NCI-H2196 treated with DMSO at 0.1 percent for 48 hours (cell line): Measurements from ENCODE around the gene ABCA13.
"Not testable (repeated sequence)": the region's sequence is repeated elsewhere in the genome, so short reads cannot be mapped to it uniquely, and the experiment has no call there.

ENCODE experiments used
- DNase-seq: peaks from one replicate; lab custom pipeline; 2025; ENCODE audit not compliant: unreplicated experiment; lab: John Stamatoyannopoulos, UW

ABCA13 gene

GRCh38 chr7:48173313-48173712 is 2.1 kb downstream of the ABCA13 start:
- DNase-seq, result no peak

GRCh38 chr7:48173756-48174382 is 2.6 kb downstream of the ABCA13 start:
- no peak for DNase-seq

DNA sequence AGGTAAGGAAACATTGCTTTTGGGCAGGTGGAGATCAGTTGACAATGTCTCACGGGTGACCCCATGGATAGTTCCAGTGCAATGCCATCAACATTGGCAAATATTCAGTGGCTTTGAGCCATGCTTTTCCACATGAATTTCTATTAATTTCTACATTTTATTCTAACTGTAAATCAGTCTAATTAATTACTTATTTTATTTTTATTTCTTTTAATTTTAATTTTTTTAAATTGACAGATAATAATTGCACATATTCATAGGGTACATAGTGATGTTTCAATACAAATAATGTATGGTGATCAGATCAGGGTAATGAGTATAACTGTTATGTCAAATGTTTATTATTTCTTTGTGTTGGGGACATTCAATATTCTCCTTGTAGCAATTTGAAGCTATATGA is 3.8 kb downstream of the ABCA13 start:
- DNase-seq, result no peak

GRCh38 chr7:48176356-48176893 is 5.2 kb downstream of the ABCA13 start:
- DNase-seq, result no peak

- DNase-seq, result no peak
These were observed 6.0 kb downstream of the ABCA13 start for GRCh38 chr7:48177271-48177670.

GRCh38 chr7:48179496-48180030 is 8.3 kb downstream of the ABCA13 start:
- no peak for DNase-seq

GRCh38 chr7:48180981-48181380 is 9.7 kb downstream of the ABCA13 start:
- no peak for DNase-seq

DNA sequence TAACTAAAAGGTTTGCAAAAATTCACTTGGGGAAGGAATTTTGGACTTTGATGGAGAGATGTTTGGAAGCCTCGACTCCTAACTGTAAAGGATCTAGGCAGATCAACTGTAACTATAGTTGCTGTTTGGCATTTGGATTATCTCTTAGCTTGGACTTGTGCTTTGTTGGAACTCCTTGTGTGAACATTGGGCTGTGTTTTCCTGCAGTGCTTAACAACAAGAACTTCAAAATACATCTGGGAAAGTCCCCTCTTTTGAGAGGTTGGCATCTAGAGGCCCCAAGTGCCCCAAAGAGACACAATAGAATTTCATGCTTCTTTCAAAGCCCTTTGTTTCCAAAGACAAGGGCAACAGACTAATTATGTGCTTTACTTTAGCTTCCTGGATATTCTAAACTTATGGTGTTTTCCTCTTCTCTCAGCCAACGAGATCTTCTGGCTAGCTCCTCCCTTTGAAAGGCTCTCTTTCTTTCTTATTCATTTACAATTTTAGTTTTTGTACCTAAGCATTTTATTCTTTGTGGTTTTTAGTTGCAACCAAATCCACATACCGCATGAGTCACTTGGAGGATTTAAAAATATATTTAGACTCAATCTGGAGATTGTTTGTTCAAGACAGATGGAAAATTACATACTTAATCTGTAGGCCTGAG is 11.6 kb downstream of the ABCA13 start:
- DNase-seq, result no peak

DNA sequence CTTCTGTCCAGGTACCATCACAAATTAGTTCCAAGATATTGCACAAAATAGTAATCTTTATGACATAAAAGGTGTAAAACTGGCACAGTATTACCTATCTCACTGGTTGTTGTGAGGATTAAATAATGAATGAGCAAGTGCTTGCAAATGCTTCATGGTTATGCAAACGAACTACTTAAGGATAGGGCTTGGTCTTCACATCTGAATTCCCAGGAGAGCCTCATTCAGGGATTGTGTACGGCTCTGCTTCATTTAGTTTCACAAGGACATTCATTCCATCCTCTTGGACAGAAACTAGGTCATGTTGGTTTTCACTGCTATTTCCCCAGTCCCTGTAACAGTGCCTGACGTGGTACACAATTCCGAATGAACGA is 12.1 kb downstream of the ABCA13 start:
- DNase-seq, result no peak

DNA sequence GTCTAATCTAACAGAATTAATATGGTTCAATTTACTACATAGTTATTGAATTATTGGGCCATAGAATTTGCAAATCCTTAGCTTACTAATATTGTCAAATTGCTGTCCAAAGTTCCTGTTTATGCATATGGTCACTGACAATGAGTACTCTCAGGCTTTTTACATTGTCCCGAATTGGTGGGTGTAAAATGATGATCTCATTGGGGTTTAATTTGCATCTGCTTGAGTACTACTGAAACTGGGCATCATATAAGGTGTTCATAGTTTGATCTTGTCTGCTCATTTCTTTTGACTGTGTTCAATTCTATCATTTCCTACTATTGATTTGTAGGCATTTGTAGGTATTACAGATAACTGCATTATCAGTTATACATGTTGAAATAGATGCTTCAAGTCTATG is 12.7 kb downstream of the ABCA13 start:
- no peak for DNase-seq

DNA sequence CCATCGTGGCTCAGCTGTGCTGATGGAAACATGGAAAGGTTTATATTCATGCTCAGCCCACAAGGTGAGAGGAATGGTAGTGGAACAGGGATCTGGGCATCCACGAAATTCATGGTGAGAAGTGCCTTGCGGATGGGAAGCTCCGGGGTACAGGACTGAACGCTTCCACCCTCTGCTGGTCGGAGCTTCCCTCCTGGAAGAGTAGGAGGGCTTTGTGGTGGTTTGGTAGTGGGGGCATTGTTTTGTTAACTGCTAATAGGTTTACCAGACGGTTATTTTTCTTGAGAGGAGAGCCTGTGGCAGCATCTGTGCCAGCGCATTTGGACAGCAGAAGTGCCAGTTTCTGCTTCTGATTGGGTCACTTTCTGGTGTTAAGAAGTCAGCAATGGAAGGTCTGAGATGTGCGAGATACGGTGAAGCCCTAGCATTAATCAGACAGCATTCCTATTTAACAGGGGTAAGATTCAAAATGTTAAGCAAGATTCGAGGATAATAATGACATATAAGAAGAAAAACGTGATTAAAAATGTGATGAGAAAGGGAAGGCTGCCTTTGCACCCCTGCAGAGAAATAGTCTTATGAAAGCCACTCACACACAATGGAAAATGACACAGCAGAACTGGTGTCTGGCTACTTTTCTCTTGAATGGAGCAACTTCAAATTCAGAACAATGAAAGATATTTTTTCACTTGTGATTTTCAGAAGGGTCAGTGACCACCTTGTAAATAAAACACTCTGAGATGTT is 17.7 kb downstream of the ABCA13 start:
- no peak for DNase-seq

- no peak for DNase-seq
These were observed 21.7 kb downstream of the ABCA13 start for GRCh38 chr7:48192996-48193395.

DNA sequence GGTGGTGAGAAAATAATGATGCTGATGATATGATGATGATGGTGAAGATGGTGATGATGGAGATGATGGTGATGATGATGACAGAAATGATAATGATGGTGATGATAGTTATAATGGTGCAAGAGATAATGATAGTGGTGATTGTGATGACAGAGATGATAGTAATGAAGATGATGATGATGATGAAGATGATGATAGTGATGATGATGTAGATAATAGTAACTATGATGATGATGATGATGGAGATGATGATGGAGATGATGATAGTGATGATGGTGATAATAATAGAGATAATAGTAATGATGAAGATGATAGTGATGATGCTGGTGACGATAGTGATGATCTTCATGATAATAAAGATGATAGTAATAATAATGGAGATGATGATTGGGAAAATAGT is 22.2 kb downstream of the ABCA13 start:
- no peak for DNase-seq

GRCh38 chr7:48200946-48201589 is 29.8 kb downstream of the ABCA13 start:
- not testable (repeated sequence) for DNase-seq

- not testable (repeated sequence) for DNase-seq
These were observed 31.7 kb downstream of the ABCA13 start for GRCh38 chr7:48202916-48203315.

DNA sequence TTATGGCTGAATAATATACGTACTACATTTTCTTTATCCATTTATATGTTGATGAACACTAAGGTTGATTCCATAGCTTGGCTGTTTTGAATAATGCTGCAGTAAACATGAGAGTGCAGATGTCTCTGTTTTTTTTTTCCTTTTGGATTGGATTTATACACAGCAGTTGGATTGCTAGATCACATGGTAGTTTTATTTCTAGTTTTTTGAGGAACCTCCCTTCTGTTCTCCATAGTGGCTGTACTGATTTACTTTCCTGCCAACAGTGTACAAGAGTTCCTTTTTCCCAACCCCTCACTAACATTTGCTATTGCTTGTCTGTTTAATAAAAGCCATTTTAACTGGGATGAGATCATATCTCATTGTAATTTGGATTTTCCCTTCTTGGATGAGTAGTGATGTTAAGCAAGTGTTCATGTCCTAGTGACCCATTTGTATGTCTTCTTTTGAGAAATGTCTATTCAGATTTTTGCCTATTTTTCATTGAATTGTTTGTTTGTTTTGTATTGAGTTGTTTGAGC is 36.0 kb downstream of the ABCA13 start:
- no peak for DNase-seq

DNA sequence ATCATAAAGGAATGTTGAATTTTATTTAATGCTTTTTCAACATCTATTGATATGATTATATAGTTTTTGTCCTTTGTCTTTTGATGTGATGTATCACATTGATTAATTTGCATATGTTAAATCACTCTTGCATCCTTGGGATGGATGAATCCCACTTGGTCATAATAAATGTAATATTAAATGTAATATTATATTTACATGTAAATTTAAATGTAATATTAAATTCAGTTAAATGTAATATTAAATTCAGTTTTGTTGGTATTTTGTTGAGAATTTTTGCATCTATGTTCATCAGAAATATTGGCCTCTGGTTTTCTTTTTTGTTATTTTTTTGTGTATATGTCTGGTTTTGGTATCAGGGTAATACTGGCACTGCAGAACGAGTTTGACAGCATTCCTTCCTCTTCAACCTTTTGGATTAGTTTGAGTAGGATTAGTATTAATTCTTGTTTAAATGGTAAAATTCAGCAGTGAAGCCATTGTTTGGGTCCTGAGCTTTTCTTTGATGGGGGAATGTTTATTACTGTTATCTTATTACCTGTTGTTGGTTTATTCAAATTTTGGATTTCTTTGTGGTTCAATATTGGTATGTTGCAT is 37.8 kb downstream of the ABCA13 start:
- no peak for DNase-seq

- no peak for DNase-seq
These were observed 42.0 kb downstream of the ABCA13 start for GRCh38 chr7:48213226-48213625.

- no peak for DNase-seq
These were observed 46.0 kb downstream of the ABCA13 start for GRCh38 chr7:48217266-48217665.

- DNase-seq, result no peak
These were observed 46.5 kb downstream of the ABCA13 start for GRCh38 chr7:48217753-48218152.

- no peak for DNase-seq
These were observed 52.8 kb downstream of the ABCA13 start for GRCh38 chr7:48224042-48224441.
